GM10266 (cell line): ENCODE measurements around the gene GRIK2.

ENCODE experiments used
- DNase-seq: peaks from one replicate; pipeline ENCODE4 v3.0.0; 2012; ENCODE audit errors: extremely low spot score
- CTCF ChIP-seq: IDR thresholded peaks from 2 replicates; pipeline ENCODE4 v1.5.1; 2012; ENCODE audit warnings: mild to moderate bottlenecking, low read depth; ENCODE audit not compliant: control insufficient read depth, insufficient read depth; ENCODE audit errors: missing control alignments

GRIK2 gene

GRCh38 chr6:101845621-101846020, 452.1 kb downstream of the GRIK2 start:
- TF ChIP-seq CTCF, result no peak
- DNase-seq, result no peak

- DNase-seq, result no peak
- no peak for TF ChIP-seq CTCF
Measured at GRCh38 chr6:101847690-101848089, 454.2 kb downstream of the GRIK2 start.

- no peak for DNase-seq
- no peak for TF ChIP-seq CTCF
Measured at GRCh38 chr6:101851911-101852310, 458.4 kb downstream of the GRIK2 start.

- no peak for TF ChIP-seq CTCF
- no peak for DNase-seq
Measured at GRCh38 chr6:101853231-101854085, 459.9 kb downstream of the GRIK2 start.

- no peak for DNase-seq
- no peak for TF ChIP-seq CTCF
Measured at GRCh38 chr6:101876431-101876830, 482.9 kb downstream of the GRIK2 start.

- DNase-seq, result no peak
- TF ChIP-seq CTCF, result no peak
Measured at GRCh38 chr6:101878554-101879276, 485.2 kb downstream of the GRIK2 start.

GRCh38 chr6:101879782-101880181, 486.3 kb downstream of the GRIK2 start:
- no peak for DNase-seq
- TF ChIP-seq CTCF, result no peak
